ENCODE results near the gene G6PC2. TPM values are rescaled to one million over a fixed set of nuclear protein-coding genes. Genes with fewer than 3 reads are reported as not detected.

G6PC2 gene, protein sequence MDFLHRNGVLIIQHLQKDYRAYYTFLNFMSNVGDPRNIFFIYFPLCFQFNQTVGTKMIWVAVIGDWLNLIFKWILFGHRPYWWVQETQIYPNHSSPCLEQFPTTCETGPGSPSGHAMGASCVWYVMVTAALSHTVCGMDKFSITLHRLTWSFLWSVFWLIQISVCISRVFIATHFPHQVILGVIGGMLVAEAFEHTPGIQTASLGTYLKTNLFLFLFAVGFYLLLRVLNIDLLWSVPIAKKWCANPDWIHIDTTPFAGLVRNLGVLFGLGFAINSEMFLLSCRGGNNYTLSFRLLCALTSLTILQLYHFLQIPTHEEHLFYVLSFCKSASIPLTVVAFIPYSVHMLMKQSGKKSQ
- under 1 TPM in 3 of 10 donors, not detected in 7; 0.07 to 0.15 (median 0.11) TPM for total RNA-seq
- not detected for polyA plus RNA-seq
- long read RNA-seq, donor 1: 0 reads
- long read RNA-seq, donor 2: 0 reads
- long read RNA-seq, donor 3: 0 reads

DNA sequence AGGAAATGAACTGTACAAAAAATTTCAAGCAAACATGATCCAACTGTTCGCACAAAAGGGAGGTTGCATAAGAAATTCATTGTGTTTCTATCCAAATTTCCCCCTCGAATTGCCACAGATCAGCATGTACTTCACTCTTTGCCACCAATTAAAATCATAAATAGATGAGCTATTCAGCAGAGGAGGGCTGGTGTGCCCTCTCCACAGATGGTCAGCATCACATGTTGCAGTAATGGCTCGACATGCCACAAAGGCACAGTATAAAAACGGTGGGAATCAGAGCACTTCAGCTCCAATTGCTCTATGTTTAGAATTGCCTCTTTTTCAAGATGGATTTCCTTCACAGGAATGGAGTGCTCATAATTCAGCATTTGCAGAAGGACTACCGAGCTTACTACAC, at the start of gene G6PC2:
Gene G6PC2 (plus strand): TSS at position 289 of the 400 bp plus-strand sequence. CDS start 41 bp downstream, at position 330.
- Histone ChIP-seq H3K4me3 (no peak within 1 kb of the TSS), H3K9me3 (no peaks in the 10 kb centered on the region), H3K4me1 (no peaks in the 10 kb centered on the region), H3K27me3 (peaks cover 0 to 7% (median 0%) of the 10 kb centered on the region in 7 donors), H3K36me3 (no peaks in the 10 kb centered on the region), H3K27ac (no peak within 1 kb of the TSS)
- WGBS, 2 donors: 74 to 79% methylated on average over 5 of the region's 5 CpGs
- intact Hi-C loops (cut with DNase I): no loop called here
- DNase-seq (no peak), ATAC-seq (no peak)
- TF ChIP-seq, protein P1, sequence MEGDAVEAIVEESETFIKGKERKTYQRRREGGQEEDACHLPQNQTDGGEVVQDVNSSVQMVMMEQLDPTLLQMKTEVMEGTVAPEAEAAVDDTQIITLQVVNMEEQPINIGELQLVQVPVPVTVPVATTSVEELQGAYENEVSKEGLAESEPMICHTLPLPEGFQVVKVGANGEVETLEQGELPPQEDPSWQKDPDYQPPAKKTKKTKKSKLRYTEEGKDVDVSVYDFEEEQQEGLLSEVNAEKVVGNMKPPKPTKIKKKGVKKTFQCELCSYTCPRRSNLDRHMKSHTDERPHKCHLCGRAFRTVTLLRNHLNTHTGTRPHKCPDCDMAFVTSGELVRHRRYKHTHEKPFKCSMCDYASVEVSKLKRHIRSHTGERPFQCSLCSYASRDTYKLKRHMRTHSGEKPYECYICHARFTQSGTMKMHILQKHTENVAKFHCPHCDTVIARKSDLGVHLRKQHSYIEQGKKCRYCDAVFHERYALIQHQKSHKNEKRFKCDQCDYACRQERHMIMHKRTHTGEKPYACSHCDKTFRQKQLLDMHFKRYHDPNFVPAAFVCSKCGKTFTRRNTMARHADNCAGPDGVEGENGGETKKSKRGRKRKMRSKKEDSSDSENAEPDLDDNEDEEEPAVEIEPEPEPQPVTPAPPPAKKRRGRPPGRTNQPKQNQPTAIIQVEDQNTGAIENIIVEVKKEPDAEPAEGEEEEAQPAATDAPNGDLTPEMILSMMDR (IDR thresholded peaks at IDR 0.05): no peak

DNA sequence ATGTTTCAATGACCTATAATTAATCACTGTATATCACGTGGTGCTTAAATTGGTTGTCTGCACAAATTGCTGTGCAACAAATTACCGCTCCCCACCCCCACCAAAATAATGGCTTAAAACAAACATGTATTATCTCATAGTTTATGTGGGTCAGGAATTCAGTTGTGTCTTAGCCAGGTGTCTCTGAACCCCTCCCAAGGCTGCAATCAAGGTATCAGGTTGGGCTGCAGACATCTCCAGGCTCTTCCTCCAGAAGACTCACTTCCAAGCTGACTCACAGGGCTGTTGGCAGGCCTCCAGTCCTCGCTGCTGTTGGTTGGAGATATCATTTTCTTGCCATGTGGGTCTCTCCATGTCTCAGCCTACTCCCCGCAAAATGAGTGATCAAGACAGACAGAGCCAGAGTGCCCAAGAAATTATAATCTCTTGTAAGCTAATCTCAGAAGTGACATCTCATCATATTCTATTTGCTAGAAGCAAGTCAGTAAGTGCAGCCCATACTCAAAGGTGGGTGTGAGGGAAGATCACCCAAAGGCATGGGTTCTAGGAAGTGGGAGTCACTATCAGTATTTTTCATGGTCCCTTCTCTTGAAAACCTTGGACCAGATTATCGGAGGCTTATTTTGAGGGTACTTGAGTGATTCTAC, 49.3 kb upstream of the G6PC2 start:
- Histone ChIP-seq H3K36me3 (peaks cover 0 to 73% (median 0%) of the 10 kb centered on the region in 9 donors), H3K27ac (no peak overlapping the region), H3K4me1 (peaks cover 0 to 8% (median 0%) of the 10 kb centered on the region in 9 donors), H3K9me3 (no peaks in the 10 kb centered on the region), H3K27me3 (no peaks in the 10 kb centered on the region), H3K4me3 (no peak overlapping the region)
- WGBS, 2 donors: 79 to 86% methylated on average over 5 of the region's 5 CpGs
- intact Hi-C loops (cut with DNase I): loop anchor here in 2 of 10 donors (1.0 to 10.0 kb wide), 2 partner anchors 77 to 78 kb away; no protein-coding TSS in a partner anchor
- DNase-seq: peak in 1 of 2 donors; percentile 22
- ATAC-seq: no peak
- TF ChIP-seq, protein P1 (IDR thresholded peaks at IDR 0.05): no peak

DNA sequence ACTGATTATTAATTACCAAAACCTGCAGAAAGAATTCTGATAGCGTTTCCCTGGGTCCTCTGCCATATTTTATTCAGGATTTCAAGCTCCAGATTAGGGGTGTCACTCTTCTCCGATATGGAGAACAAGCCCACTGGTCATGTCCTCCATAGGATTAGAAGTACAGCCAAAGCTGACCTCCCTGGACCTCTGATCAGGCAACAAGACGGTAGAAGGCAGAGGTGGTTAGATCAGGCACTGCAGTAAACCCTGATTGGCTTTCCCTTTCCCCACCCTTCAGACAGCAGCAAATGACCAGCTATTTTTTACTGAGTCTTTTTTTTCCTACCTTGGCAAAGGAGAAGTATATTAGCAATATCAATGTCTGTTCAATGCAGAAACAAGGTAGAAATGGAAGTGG, 48.6 kb upstream of the G6PC2 start:
- Histone ChIP-seq H3K36me3 (peaks cover 0 to 72% (median 0%) of the 10 kb centered on the region in 9 donors), H3K9me3 (no peaks in the 10 kb centered on the region), H3K4me1 (peaks cover 0 to 15% (median 0%) of the 10 kb centered on the region in 9 donors), H3K27me3 (no peaks in the 10 kb centered on the region), H3K4me3 (no peak overlapping the region), H3K27ac (no peak overlapping the region)
- TF ChIP-seq, protein P1 (IDR thresholded peaks at IDR 0.05): no peak
- ATAC-seq: no peak
- intact Hi-C loops (cut with DNase I): loop anchor here in 1 of 10 donors (10.0 kb wide), 1 partner anchor 78 kb away; no protein-coding TSS in a partner anchor
- WGBS, 2 donors: 33 to 71% methylated on average over 3 of the region's 3 CpGs
- no peak for DNase-seq

DNA sequence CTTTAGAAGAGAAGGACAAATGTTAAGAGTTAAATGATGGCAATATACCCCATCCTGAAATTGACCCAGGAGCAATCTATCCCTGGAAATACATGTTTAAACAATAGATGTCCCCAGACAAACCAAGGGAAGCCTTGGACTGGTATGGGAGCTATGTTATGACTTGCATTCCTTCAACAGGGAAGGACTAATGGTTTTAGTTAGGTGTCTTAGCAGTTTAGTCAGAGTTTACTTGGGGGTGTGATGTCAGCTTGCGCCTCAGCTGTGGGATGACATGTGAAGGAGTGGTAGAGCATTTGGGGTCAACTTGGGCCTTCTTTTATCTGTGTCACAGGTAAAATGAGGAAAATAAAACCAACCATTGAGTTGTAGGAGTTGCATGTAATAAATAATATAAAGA, 47.6 kb upstream of the G6PC2 start:
- 97 to 100% methylated on average over 1 of the region's 1 CpG for WGBS, 2 donors
- DNase-seq (no peak), ATAC-seq (no peak)
- H3K36me3 ChIP-seq: peaks cover 0 to 78% (median 0%) of the 10 kb centered on the region in 9 donors
- no peaks in the 10 kb centered on the region for H3K9me3 ChIP-seq
- no peaks in the 10 kb centered on the region for H3K27me3 ChIP-seq
- H3K27ac ChIP-seq: no peak overlapping the region
- TF ChIP-seq, protein P1 (IDR thresholded peaks at IDR 0.05): no peak
- H3K4me3 ChIP-seq: no peak overlapping the region
- H3K4me1 ChIP-seq: peaks cover 0 to 15% (median 0%) of the 10 kb centered on the region in 9 donors
- intact Hi-C loops (cut with DNase I): loop anchor here in 1 of 10 donors (10.0 kb wide), 1 partner anchor 79 kb away; no protein-coding TSS in a partner anchor

Measured in heart right ventricle (tissue), 16 donors.